Cardiac fibroblast (primary cell): ENCODE data around the gene SNRK.

ENCODE experiments used
- DNase-seq, 2 donors: peaks; one replicate each; pipeline versions ENCODE4 v3.0.0 to v3.0.0-alpha.2; 2010; ENCODE audit warnings: low read depth in 2 of 2
- H3K4me3 ChIP-seq, 2 donors: replicated peaks in 1 of 2; 1 replicate in 1 of 2; 2 replicates in 1 of 2; pipeline ENCODE4 v1.5.1; 2011; ENCODE audit warnings: low read depth in 2 of 2, low read length in 2 of 2, mild to moderate bottlenecking in 2 of 2, moderate library complexity in 1 of 2
- TF ChIP-seq, protein P1 (sequence below): IDR thresholded peaks from one replicate; pipeline ENCODE4 v1.5.1; 2011; ENCODE audit warnings: low read depth, mild to moderate bottlenecking, low read length, inconsistent platforms

Gene SNRK

DNA sequence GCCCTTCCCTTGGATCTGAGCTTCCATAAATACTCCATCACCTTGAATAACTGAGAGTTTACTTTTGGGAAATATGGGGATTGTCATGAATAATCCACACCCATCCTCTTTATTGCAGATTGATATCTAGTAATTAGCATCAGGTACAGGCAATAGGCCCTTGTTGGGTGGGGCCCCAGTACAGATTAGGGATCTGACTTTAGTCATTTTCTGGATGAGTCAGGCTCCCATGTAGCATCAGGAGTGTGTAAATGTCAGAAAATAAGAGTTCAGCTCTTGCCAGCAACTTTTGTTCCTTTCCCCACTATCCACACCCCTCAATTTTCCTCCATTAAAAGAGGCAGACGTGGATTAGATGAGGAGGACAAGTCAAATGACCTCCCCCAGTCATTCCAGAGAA is 17.7 kb upstream of the SNRK start:
- TF ChIP-seq, protein P1, sequence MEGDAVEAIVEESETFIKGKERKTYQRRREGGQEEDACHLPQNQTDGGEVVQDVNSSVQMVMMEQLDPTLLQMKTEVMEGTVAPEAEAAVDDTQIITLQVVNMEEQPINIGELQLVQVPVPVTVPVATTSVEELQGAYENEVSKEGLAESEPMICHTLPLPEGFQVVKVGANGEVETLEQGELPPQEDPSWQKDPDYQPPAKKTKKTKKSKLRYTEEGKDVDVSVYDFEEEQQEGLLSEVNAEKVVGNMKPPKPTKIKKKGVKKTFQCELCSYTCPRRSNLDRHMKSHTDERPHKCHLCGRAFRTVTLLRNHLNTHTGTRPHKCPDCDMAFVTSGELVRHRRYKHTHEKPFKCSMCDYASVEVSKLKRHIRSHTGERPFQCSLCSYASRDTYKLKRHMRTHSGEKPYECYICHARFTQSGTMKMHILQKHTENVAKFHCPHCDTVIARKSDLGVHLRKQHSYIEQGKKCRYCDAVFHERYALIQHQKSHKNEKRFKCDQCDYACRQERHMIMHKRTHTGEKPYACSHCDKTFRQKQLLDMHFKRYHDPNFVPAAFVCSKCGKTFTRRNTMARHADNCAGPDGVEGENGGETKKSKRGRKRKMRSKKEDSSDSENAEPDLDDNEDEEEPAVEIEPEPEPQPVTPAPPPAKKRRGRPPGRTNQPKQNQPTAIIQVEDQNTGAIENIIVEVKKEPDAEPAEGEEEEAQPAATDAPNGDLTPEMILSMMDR = no peak
- no peak for DNase-seq
- no peak overlapping the region for H3K4me3 ChIP-seq

DNA sequence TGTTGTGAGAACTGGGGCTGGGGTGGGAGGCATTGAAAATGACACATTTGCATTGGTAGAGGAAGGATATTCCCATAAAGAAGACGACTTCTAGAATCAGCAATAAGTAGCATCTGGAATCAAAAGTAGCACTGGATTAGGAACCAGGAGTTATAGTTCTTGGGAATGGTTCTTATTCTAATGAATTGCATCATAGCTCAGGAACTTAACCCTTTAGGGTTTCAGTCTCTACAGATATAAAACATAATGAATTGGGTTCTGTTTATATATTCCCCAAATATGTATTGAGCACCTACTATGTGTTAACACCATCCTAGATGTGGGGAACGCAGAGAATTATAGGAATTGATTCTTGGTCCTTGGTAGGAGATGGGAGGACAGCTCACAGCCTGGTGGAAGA is 16.3 kb upstream of the SNRK start:
- H3K4me3 ChIP-seq = no peak overlapping the region
- no peak for DNase-seq
- TF ChIP-seq, protein P1 = no peak

DNA sequence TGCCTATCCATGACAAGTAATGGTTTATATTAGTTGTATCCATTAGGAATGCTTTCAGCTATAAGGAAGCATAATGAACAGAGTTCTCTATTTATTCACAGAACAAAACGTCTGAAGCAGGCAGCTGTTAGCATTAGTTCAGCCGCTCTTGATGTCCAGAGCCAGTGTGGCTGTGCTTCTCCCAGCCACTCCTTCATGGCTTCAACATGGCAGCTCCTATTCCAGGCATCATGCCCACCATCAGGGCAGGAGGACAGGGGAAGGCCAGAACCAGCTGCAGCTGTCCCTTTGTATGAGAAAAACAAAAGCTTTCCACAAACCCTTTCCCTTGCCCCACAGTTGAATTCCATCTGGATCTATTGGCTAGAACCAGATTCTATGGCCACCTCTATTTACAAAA is 12.9 kb upstream of the SNRK start:
- no peak for DNase-seq
- H3K4me3 ChIP-seq = no peak overlapping the region
- TF ChIP-seq, protein P1 = no peak

DNA sequence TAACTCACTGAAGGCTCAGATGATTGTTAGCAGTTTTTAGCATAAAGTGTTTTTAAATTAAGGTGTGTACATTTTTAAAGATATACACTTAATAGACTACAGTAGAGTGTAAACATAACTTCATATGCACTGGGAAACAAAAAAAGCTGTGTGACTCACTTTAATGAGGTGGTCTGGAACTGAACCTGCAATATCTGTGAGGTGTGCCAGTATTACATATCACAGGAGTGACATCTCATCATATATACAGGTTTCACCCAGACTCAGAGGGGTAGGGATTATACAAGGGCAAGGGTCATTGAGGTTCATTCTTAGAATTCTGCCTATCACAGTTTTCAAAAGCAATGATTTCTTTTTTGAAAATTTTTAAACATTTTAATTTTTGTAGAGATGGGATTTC is 7.3 kb upstream of the SNRK start:
- TF ChIP-seq, protein P1 = no peak
- DNase-seq = no peak
- H3K4me3 ChIP-seq = no peak overlapping the region

DNA sequence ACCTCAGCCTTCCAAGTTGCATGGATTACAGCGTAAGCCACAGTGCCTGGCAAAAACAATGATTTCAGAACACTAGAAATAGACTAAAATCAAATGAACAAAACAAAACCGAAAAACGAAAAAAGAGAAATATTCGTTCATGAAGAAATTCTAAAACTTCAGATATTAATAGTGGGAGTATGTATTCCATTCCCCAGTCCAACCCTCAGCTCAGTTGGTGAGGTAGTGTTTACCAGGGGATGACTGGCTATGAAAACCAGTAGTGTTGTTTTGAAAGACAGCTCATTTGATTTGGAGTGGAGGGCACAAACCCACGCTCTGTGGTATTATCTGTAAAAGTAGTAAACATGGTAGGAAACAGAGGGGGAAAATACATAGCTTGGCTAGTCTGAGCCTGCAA is 6.8 kb upstream of the SNRK start:
- TF ChIP-seq, protein P1 = no peak
- H3K4me3 ChIP-seq = no peak overlapping the region
- DNase-seq = no peak

DNA sequence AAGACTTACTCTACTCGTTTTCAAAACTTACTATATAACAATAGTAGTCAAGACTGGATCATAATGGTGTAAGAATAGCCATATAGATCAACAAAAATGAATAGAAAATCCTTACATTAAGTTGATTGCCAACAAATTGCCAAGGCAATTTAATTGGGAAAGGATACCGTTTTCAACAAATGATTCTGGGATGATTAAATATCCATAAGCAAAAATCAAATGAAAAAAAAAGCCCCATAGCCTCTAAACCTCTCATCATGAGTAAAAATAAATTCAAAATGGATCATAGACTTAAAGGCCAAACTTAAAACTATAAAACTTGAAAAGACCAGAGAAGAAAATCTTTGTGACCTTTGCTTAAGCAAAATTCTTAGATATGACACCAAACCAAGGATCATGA is 5.3 kb upstream of the SNRK start:
- H3K4me3 ChIP-seq = no peak overlapping the region
- TF ChIP-seq, protein P1 = no peak
- DNase-seq = no peak

DNA sequence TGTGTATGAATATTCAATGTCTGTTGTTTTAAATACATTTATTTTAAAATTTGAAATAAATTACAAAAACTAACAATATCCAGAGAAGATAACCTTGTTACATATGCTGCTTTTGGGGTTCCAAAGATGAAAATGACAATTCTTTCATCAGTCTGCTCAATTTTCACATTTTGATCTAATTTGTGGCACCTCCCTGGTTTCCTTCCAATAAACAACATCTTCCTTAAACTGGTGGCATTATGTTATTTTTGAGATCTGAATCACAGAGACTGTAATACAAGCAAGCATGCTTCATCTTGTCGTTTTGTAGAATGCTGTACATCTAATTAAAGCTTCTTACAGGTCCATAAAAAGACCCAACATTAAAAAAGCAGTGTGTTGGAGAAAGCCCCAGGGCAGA is 2.2 kb upstream of the SNRK start:
- H3K4me3 ChIP-seq = no peak overlapping the region
- no peak for DNase-seq
- TF ChIP-seq, protein P1 = no peak
